Kidney (tissue), 14 donors: Measurements from ENCODE around the gene PDZK1. TPM values are rescaled to one million over a fixed set of nuclear protein-coding genes. Genes with fewer than 3 reads are reported as not detected.
"Not testable (repeated sequence)": the region's sequence is repeated elsewhere in the genome, so short reads cannot be mapped to it uniquely, and the experiment has no call there.

Source experiments
- DNase-seq, 5 donors: peaks; one replicate each; pipeline ENCODE4 v3.0.0-alpha.2; 2013 to 2020
- FAIRE-seq: peaks from 2 replicates; lab custom pipeline; 2012; peaks lifted over from hg19 to GRCh38; lab: Jason Lieb, UNC
- H3K27ac ChIP-seq, 2 donors: one replicate each; pipeline ENCODE4 v1.7.0; 2013; ENCODE audit warnings: low read depth in 2 of 2, low read length in 2 of 2, inconsistent platforms in 1 of 2
- H3K27me3 ChIP-seq: one replicate; pipeline ENCODE4 v1.7.1; 2013; ENCODE audit warnings: low read length, inconsistent platforms; ENCODE audit not compliant: control insufficient read depth, insufficient read depth
- H3K36me3 ChIP-seq, 3 donors: one replicate each; pipeline versions ENCODE4 v1.7.0 to v1.7.1; 2013; ENCODE audit warnings: low read length in 3 of 3, control low read depth in 1 of 3, inconsistent platforms in 1 of 3; ENCODE audit not compliant: insufficient read depth in 3 of 3, control insufficient read depth in 2 of 3
- H3K4me1 ChIP-seq, 3 donors: one replicate each; pipeline versions ENCODE4 v1.7.0 to v1.7.1; 2013; ENCODE audit warnings: low read length in 3 of 3, inconsistent platforms in 1 of 3, low read depth in 1 of 3; ENCODE audit not compliant: control insufficient read depth in 2 of 3, insufficient read depth in 2 of 3
- H3K4me3 ChIP-seq, 3 donors: one replicate each; pipeline versions ENCODE4 v1.7.0 to v1.8.1; 2013; ENCODE audit warnings: low read length in 3 of 3, control low read depth in 1 of 3, inconsistent platforms in 1 of 3
- H3K9ac ChIP-seq, 3 donors: one replicate each; pipeline versions ENCODE4 v1.7.0 to v1.7.1; 2013; ENCODE audit warnings: low read length in 3 of 3, control low read depth in 1 of 3, inconsistent platforms in 1 of 3
- H3K9me3 ChIP-seq, 3 donors: one replicate each; pipeline versions ENCODE4 v1.7.0 to v1.7.1; 2013; ENCODE audit warnings: low read length in 3 of 3, control low read depth in 1 of 3, inconsistent platforms in 1 of 3; ENCODE audit not compliant: control insufficient read depth in 2 of 3, insufficient read depth in 1 of 3
- CTCF ChIP-seq: IDR thresholded peaks from 3 replicates; pipeline ENCODE4 v1.5.1; 2012; ENCODE audit warnings: mild to moderate bottlenecking, moderate library complexity, borderline replicate concordance; ENCODE audit not compliant: insufficient read depth; ENCODE audit errors: extremely low read depth
- intact Hi-C: fragments of 100-400 bp; cut with DNase I; formaldehyde crosslinking; loops from one replicate; pipeline ENCODE4 v1.11.1; 2022
- polyA plus RNA-seq: library from polyadenylated mRNA; stranded (reverse); fragments of 350-450 nt; fragmentation: Illumina TruSeq; extraction: RNeasy Lipid Tissue Mini Kit (QIAGEN cat#74804); gene quantifications from one replicate; pipeline ENCODE4 v1.2.3, GENCODE V29; 2014; ENCODE audit warnings: low read depth, low replicate concordance; ENCODE audit not compliant: insufficient read depth
- total RNA-seq: library from RNA; stranded (reverse); fragmentation: NEBNext Ultra II Directional; extraction: Animal tissue kit (Norgen Biotek cat#: 25700); gene quantifications from one replicate; pipeline ENCODE4 v1.2.1, GENCODE V29; 2021
- donor health status: control.
- donor health status: control.
- donor health status: control.
- donor health status: control.
- donor health status: control.
- donor health status: DM: yes; HTN: yes; CAD: no.
- donor health status: Normal renal cell carcinoma (clear cell type).

The PDZK1 gene
- total and polyA plus RNA-seq, 2 donors from 2014 or later = 152 to 659 TPM

- H3K36me3 ChIP-seq = no peaks in the 10 kb centered on the region
- DNase-seq (peak in 2 of 5 donors; percentile 24 to 42), FAIRE-seq (no peak)
- H3K9me3 ChIP-seq = no peaks in the 10 kb centered on the region
- H3K27ac ChIP-seq = peak overlapping the region in 1 of 2 donors; percentile 9
- H3K4me3 ChIP-seq = peak overlapping the region in 1 of 3 donors; percentile 53
- TF ChIP-seq CTCF = no peak
- peak overlapping the region in 1 of 3 donors; percentile 65 for H3K9ac ChIP-seq
- no peaks in the 10 kb centered on the region for H3K27me3 ChIP-seq
- H3K4me1 ChIP-seq = peaks cover 0 to 14% (median 4%) of the 10 kb centered on the region in 3 donors
- intact Hi-C loops = no loop called here
Measured at GRCh38 chr1:145720556-145720877, 13.3 kb upstream of the PDZK1 start.

DNA sequence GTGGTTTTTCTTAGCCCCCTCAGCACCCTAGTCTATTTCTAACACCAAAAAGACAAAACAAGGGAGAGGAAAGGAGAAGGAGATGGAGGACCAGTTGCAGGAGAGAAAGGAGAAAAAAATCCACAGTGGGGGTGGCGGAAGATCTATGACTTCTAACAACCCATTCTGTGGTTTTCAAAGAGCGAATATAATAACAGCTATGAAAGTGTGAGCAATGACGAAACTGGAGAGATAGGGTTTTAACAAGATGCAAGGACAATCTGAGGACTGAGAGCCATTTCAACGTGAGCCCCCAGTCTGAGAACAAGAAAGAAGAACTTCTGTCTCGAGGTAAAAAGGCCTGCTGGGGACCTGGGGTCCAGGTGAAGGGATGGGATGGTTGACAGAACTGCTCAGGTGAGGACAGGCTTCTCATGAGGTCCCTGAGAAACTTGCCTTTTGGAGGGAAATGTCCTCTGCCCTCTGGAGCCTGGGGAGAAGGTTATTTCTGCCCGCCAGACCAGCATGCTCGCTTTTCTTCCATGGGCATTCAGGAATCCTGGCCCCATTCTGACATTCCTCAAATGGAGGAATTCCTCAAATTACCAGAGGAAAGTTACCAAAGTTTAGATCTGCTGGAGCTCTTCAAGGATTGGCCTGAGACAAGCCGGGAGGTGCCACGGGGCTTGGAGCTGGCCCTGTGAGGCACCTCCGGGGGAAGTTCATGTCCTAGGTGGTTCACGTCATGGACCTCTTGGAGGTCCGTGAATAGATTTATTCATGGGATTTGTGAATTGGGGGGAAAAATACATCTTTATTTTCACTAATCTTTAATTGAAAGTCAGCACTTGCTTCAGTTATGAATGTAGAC, 12.3 kb upstream of the PDZK1 start, which contains the start of gene CD160:
TSS of gene CD160 (plus strand) at position 270 of the 850 bp plus-strand sequence. CDS start 8,829 bp downstream, outside the sequence.
- H3K4me3 ChIP-seq = no peak within 1 kb of the TSS
- no peaks in the 10 kb centered on the region for H3K9me3 ChIP-seq
- no peak for DNase-seq
- no peaks in the 10 kb centered on the region for H3K36me3 ChIP-seq
- no peak for FAIRE-seq
- peak within 1 kb of the TSS in 1 of 2 donors; percentile 9 for H3K27ac ChIP-seq
- H3K9ac ChIP-seq = no peak within 1 kb of the TSS
- TF ChIP-seq CTCF = no peak
- H3K27me3 ChIP-seq = no peaks in the 10 kb centered on the region
- intact Hi-C loops = no loop called here
- peaks cover 0 to 17% (median 10%) of the 10 kb centered on the region in 3 donors for H3K4me1 ChIP-seq

- H3K9ac ChIP-seq, intact Hi-C loops, H3K9me3 ChIP-seq, H3K4me3 ChIP-seq, H3K27ac ChIP-seq, H3K27me3 ChIP-seq, FAIRE-seq, H3K36me3 ChIP-seq, DNase-seq: not testable (repeated sequence)
- H3K4me1 ChIP-seq = peaks cover 0 to 22% (median 18%) of the 10 kb centered on the region in 3 donors
Measured at GRCh38 chr1:145718465-145718864, 11.3 kb upstream of the PDZK1 start.

DNA sequence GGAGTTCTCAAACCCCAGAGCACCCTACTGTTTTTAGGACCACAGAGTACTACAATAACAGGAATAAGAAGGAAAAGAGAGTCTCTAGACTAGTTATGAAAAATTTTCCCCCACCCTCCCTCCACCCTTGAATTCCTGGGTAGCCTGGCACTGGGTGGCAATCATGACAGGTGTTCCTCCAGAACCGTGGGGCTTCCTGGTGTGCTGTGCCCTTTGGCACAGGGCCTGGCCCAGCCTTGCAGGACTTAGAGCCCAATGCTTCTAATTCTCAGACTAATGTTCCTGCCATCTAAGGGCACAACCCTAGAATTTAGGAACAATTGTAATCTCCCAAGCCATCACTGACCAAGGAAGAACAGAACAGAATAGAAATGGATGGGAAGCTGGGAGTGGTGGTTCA, 10.7 kb upstream of the PDZK1 start:
- Histone ChIP-seq H3K4me1 (peaks cover 0 to 24% (median 22%) of the 10 kb centered on the region in 3 donors), H3K9me3 (no peaks in the 10 kb centered on the region), H3K4me3 (no peak overlapping the region), H3K27ac (no peak overlapping the region), H3K36me3 (no peaks in the 10 kb centered on the region), H3K9ac (no peak overlapping the region), H3K27me3 (no peaks in the 10 kb centered on the region)
- DNase-seq (no peak), FAIRE-seq (no peak)
- no peak for TF ChIP-seq CTCF
- intact Hi-C loops = no loop called here
